Measurements from ENCODE around the gene BPIFB6. TPM values are rescaled to one million over a fixed set of nuclear protein-coding genes. Genes with fewer than 3 reads are reported as not detected.

BPIFB6 gene
- total and polyA plus RNA-seq, 4 donors, result not detected

DNA sequence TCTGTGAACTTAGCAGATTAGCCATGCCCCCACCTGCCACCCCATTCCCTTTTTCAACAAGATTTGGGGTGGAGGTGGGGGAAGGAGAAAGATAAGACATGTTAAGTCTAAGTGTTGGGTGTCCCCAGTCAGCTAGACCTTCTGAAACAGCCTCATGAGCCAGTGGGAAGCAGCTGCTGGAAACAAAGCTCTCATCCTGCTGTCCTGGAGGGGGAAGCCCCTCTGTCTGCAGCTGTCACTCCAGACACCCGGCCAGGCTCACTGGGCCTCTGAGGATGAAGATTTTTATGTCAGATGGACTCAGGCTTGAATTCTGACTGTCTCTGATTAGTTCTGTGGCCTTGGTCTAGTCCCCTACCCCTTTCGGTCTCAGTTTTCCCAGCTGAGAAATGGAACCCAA is 23.3 kb downstream of the BPIFB6 start:
- no peak for TF ChIP-seq FOXA1 (IDR thresholded peaks at IDR 0.05)
- TF ChIP-seq HNF4A (conservative IDR thresholded peaks at IDR 0.05), result no peak
- no peak for TF ChIP-seq FOXA2 (IDR thresholded peaks at IDR 0.05)
- no peak for TF ChIP-seq NR2F2 (IDR thresholded peaks at IDR 0.05)
- TF ChIP-seq RXRA (IDR thresholded peaks at IDR 0.05), result no peak
- TF ChIP-seq, protein P1, sequence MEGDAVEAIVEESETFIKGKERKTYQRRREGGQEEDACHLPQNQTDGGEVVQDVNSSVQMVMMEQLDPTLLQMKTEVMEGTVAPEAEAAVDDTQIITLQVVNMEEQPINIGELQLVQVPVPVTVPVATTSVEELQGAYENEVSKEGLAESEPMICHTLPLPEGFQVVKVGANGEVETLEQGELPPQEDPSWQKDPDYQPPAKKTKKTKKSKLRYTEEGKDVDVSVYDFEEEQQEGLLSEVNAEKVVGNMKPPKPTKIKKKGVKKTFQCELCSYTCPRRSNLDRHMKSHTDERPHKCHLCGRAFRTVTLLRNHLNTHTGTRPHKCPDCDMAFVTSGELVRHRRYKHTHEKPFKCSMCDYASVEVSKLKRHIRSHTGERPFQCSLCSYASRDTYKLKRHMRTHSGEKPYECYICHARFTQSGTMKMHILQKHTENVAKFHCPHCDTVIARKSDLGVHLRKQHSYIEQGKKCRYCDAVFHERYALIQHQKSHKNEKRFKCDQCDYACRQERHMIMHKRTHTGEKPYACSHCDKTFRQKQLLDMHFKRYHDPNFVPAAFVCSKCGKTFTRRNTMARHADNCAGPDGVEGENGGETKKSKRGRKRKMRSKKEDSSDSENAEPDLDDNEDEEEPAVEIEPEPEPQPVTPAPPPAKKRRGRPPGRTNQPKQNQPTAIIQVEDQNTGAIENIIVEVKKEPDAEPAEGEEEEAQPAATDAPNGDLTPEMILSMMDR (IDR thresholded peaks at IDR 0.05; ENCODE audit: low read depth, low read length, missing input control), result no peak
- TF ChIP-seq JUND (IDR thresholded peaks at IDR 0.05), result no peak
- TF ChIP-seq, protein P2, sequence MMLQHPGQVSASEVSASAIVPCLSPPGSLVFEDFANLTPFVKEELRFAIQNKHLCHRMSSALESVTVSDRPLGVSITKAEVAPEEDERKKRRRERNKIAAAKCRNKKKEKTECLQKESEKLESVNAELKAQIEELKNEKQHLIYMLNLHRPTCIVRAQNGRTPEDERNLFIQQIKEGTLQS (IDR thresholded peaks at IDR 0.05), result no peak
- no peak for TF ChIP-seq HNF4G (IDR thresholded peaks at IDR 0.05)
- TF ChIP-seq, protein P3, sequence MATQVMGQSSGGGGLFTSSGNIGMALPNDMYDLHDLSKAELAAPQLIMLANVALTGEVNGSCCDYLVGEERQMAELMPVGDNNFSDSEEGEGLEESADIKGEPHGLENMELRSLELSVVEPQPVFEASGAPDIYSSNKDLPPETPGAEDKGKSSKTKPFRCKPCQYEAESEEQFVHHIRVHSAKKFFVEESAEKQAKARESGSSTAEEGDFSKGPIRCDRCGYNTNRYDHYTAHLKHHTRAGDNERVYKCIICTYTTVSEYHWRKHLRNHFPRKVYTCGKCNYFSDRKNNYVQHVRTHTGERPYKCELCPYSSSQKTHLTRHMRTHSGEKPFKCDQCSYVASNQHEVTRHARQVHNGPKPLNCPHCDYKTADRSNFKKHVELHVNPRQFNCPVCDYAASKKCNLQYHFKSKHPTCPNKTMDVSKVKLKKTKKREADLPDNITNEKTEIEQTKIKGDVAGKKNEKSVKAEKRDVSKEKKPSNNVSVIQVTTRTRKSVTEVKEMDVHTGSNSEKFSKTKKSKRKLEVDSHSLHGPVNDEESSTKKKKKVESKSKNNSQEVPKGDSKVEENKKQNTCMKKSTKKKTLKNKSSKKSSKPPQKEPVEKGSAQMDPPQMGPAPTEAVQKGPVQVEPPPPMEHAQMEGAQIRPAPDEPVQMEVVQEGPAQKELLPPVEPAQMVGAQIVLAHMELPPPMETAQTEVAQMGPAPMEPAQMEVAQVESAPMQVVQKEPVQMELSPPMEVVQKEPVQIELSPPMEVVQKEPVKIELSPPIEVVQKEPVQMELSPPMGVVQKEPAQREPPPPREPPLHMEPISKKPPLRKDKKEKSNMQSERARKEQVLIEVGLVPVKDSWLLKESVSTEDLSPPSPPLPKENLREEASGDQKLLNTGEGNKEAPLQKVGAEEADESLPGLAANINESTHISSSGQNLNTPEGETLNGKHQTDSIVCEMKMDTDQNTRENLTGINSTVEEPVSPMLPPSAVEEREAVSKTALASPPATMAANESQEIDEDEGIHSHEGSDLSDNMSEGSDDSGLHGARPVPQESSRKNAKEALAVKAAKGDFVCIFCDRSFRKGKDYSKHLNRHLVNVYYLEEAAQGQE (IDR thresholded peaks at IDR 0.05), result no peak
- H3K27me3 ChIP-seq (ENCODE audit: control insufficient read depth in 4 of 4, insufficient read depth in 4 of 4, low read length in 3 of 4), result no peaks in the 10 kb centered on the region
- H3K36me3 ChIP-seq (ENCODE audit: control insufficient read depth in 4 of 4, insufficient read depth in 3 of 4, low read depth in 1 of 4, low read length in 3 of 4), result no peaks in the 10 kb centered on the region
- H3K4me1 ChIP-seq (ENCODE audit: control insufficient read depth in 4 of 4, insufficient read depth in 4 of 4, low read length in 3 of 4), result no peaks in the 10 kb centered on the region
- 87% methylated on average over 2 of the region's 2 CpGs for WGBS
- H3K9ac ChIP-seq (ENCODE audit: low read depth in 1 of 2, low read length in 2 of 2), result no peak overlapping the region
- H3K27ac ChIP-seq (ENCODE audit: low read depth in 1 of 2, low read length in 2 of 2), result no peak overlapping the region
- no peak overlapping the region for H3K4me3 ChIP-seq (ENCODE audit: low read depth in 1 of 3, low read length in 3 of 3)
- DNase-seq (ENCODE audit: low spot score), result no peak
- H3K9me3 ChIP-seq (ENCODE audit: control insufficient read depth in 4 of 4, low read length in 3 of 4), result no peaks in the 10 kb centered on the region

DNA sequence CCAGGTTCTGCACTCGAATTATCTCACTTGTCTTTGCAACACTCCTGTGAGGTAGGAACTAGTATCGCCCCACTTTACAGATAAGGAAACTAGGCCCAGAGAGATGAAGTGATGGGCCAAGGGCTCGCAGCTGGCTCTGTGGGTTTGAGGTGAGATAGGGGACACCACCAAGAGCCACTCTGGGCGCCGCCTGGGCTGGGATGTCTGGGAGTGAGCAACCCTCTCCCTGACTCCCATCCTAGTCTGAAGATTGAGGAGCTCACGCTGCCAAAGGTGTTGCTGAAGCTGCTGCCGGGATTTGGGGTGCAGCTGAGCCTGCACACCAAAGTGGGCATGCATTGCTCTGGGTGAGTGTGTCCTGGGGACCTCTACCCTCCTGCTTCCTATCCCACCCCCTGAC is 27.7 kb downstream of the BPIFB6 start:
- DNase-seq (ENCODE audit: low spot score), result no peak
- H3K36me3 ChIP-seq (ENCODE audit: control insufficient read depth in 4 of 4, insufficient read depth in 3 of 4, low read depth in 1 of 4, low read length in 3 of 4), result no peaks in the 10 kb centered on the region
- H3K27me3 ChIP-seq (ENCODE audit: control insufficient read depth in 4 of 4, insufficient read depth in 4 of 4, low read length in 3 of 4), result no peaks in the 10 kb centered on the region
- no peak overlapping the region for H3K9ac ChIP-seq (ENCODE audit: low read depth in 1 of 2, low read length in 2 of 2)
- WGBS, result 82% methylated on average over 7 of the region's 7 CpGs
- H3K27ac ChIP-seq (ENCODE audit: low read depth in 1 of 2, low read length in 2 of 2), result no peak overlapping the region
- no peak overlapping the region for H3K4me3 ChIP-seq (ENCODE audit: low read depth in 1 of 3, low read length in 3 of 3)
- TF ChIP-seq YY1 (IDR thresholded peaks at IDR 0.05) (no peak), JUND (IDR thresholded peaks at IDR 0.05) (no peak), TAF1 (conservative IDR thresholded peaks at IDR 0.05) (no peak), HNF4G (IDR thresholded peaks at IDR 0.05) (no peak), NR2F2 (IDR thresholded peaks at IDR 0.05) (no peak), FOXA1 (IDR thresholded peaks at IDR 0.05) (no peak), FOXA2 (IDR thresholded peaks at IDR 0.05) (no peak), RAD21 (IDR thresholded peaks at IDR 0.05) (no peak), RXRA (IDR thresholded peaks at IDR 0.05) (no peak), SP1 (IDR thresholded peaks at IDR 0.05) (no peak)
- TF ChIP-seq, protein P4, sequence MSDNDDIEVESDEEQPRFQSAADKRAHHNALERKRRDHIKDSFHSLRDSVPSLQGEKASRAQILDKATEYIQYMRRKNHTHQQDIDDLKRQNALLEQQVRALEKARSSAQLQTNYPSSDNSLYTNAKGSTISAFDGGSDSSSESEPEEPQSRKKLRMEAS (IDR thresholded peaks at IDR 0.05), result no peak
- TF ChIP-seq, protein P3 (IDR thresholded peaks at IDR 0.05), result no peak
- H3K4me1 ChIP-seq (ENCODE audit: control insufficient read depth in 4 of 4, insufficient read depth in 4 of 4, low read length in 3 of 4), result no peaks in the 10 kb centered on the region
- no peaks in the 10 kb centered on the region for H3K9me3 ChIP-seq (ENCODE audit: control insufficient read depth in 4 of 4, low read length in 3 of 4)
